Globus pallidus (tissue), 1 donor: ENCODE data around the gene CCDC33.

Experiments
- DNase-seq: peaks from one replicate; pipeline ENCODE4 v3.0.0-alpha.2; 2015; ENCODE audit warnings: low spot score

CCDC33 gene

GRCh38 chr15:74381481-74381880 is 145.4 kb downstream of the CCDC33 start:
- no peak for DNase-seq

- peak; percentile 85 for DNase-seq
These were observed 146.1 kb downstream of the CCDC33 start for GRCh38 chr15:74382004-74382816.

GRCh38 chr15:74383286-74383685 is 147.2 kb downstream of the CCDC33 start:
- no peak for DNase-seq

- DNase-seq, result no peak
These were observed 147.8 kb downstream of the CCDC33 start for GRCh38 chr15:74383695-74384565.

GRCh38 chr15:74384566-74384880 is 148.4 kb downstream of the CCDC33 start:
- DNase-seq, result no peak

GRCh38 chr15:74384881-74385643 is 148.9 kb downstream of the CCDC33 start:
- DNase-seq, result no peak

GRCh38 chr15:74385733-74386132 is 149.6 kb downstream of the CCDC33 start:
- no peak for DNase-seq
